Fibroblast of mammary gland (primary cell): ENCODE measurements around the gene SLC25A26.

Experiments
- DNase-seq: peaks from one replicate; pipeline ENCODE4 v3.0.0-alpha.2; 2010; ENCODE audit warnings: low read depth
- H3K4me3 ChIP-seq: 2 replicates; pipeline ENCODE4 v1.5.1; 2011; ENCODE audit warnings: low read depth, mild to moderate bottlenecking, low read length, moderate library complexity; ENCODE audit not compliant: control insufficient read depth
- CTCF ChIP-seq: conservative IDR thresholded peaks from 2 replicates; pipeline ENCODE4 v1.5.1; 2011; ENCODE audit warnings: low read depth, low read length, inconsistent platforms; ENCODE audit not compliant: control insufficient read depth, insufficient read depth

Gene SLC25A26

DNA sequence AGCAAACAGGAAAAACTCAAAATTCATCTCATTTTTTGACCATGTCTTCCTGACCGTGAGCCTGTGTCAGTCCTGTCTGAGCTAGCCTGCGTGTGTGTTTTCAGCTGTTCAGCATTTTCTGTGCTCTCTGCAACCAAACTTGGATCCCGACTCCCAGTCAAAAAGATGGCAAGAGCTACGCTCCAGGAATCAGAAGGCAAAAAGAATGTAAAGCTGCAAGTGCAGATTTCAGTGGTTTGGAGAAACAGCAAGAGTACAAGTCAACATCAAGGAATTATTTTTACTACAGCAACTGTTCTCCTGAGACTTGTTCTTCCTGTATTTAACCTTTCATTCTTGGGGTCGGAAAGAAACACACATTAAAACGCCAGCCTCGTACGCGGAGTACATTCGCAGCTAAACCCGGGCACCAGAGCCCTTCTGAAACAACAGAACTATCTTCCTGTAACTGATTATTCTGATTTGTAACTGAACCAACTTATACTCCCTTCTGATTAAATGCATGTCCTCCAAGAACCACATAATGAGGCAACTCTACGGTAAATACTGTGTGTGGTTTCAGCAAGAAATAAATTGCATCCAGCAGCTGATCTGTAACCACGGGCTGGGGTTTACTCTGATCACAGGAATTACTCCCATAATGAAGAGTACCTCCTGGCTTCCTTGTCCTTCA is 172.7 kb downstream of the SLC25A26 start:
- TF ChIP-seq CTCF: no peak
- DNase-seq: peak; percentile 54
- no peak overlapping the region for H3K4me3 ChIP-seq

- TF ChIP-seq CTCF: no peak
- no peak for DNase-seq
- H3K4me3 ChIP-seq: no peak overlapping the region
These were observed 173.4 kb downstream of the SLC25A26 start for GRCh38 chr3:66394019-66394752.

DNA sequence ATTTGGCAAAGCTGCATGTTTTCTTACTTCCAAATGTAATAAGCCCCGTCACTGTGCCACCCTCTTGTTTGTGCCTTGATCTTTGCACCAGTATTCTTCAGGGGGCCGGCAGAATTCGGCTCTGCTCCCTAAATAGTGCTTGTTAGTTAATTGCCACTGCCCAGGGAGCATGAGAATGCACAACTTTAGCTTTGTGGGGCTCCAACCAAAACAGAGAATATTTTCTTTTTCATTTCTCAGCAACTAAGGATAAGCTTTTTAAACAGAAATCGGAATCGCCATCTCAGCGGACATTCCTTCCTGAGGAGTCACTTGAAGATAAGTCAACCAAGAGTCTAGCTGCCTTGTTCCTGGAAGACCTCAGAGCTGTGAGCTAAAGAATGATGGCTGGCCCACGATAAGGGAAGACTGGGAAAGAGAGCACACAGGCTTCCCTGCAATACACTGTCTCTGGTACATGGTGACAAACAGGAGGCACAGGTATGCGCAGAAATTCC is 174.0 kb downstream of the SLC25A26 start:
- TF ChIP-seq CTCF: no peak
- H3K4me3 ChIP-seq: no peak overlapping the region
- no peak for DNase-seq

DNA sequence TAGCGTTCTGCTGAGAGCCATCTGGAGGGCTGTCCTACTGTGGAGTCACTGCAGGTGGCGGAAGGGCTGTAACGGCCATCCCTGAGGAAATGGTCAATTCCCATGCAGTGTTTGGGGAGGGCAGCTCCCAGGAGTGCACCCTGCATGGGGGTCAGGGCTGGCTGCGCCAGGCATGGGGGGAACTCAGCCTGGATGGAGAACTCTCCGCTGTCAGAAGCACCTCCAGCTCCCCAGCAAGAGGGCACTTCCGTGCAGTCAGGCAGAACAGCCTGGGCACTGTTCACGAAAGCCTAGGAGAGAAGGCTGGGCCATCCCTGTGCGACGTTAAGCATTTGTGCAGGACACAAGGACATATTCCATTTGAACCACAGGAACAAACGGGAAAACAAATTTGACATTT is 174.8 kb downstream of the SLC25A26 start:
- TF ChIP-seq CTCF: no peak
- H3K4me3 ChIP-seq: no peak overlapping the region
- DNase-seq: no peak

- H3K4me3 ChIP-seq: no peak overlapping the region
- peak; percentile 50 for DNase-seq
- no peak for TF ChIP-seq CTCF
These were observed 175.5 kb downstream of the SLC25A26 start for GRCh38 chr3:66396161-66396760.

- no peak for TF ChIP-seq CTCF
- H3K4me3 ChIP-seq: no peak overlapping the region
- DNase-seq: no peak
These were observed 176.1 kb downstream of the SLC25A26 start for GRCh38 chr3:66396888-66397287.
